Measurements from ENCODE around the gene HOATZ. TPM values are rescaled to one million over a fixed set of nuclear protein-coding genes. Genes with fewer than 3 reads are reported as not detected.

The HOATZ gene
- total and polyA plus RNA-seq, 2 experiments from 2014 or later = not detected

DNA sequence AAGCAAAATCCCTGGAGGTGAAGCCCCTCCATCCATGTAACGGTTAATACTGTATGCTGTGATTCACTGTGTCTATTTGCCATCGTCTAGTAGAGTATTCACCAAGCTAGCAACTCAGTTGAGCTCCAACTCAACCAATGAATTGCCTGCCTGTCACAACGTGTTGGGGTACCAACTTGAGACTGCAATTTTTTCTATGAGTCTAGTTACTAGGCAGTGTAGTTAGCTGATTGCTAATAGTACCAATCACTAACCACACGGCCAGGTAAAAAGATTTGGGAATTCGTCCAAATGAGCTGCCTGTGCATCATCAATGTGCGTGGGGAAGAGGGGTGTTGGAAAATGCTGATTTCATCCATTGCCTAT is 1.4 kb upstream of the HOATZ start:
- Histone ChIP-seq H3K9me3 (ENCODE audit: low read depth) (no peaks in the 10 kb centered on the region), H3K4me1 (ENCODE audit: insufficient read depth) (peaks cover 6% of the 10 kb centered on the region; the same call in 1 of the 2 replicates), H2AFZ (peak overlapping the region; percentile 85), H3K79me2 (ENCODE audit: insufficient read depth) (no peaks in the 10 kb centered on the region), H3K4me2 (ENCODE audit: unreplicated experiment) (peak overlapping the region; percentile 67), H3K27ac (no peak overlapping the region), H3F3A (ENCODE audit: insufficient read depth) (0 out of 2 replicates have a peak, but pooled peaks cover 4% of the 10 kb centered on the region), H4K20me1 (ENCODE audit: insufficient read depth) (no peaks in the 10 kb centered on the region), H3K9me2 (ENCODE audit: insufficient read depth) (no peaks in the 10 kb centered on the region), H3K4me3 (peak overlapping the region; percentile 64), H3K27me3 (replicated peaks; ENCODE audit: insufficient read depth) (no peaks in the 10 kb centered on the region), H3K36me3 (ENCODE audit: low read depth) (no peaks in the 10 kb centered on the region), H3K9ac (peak overlapping the region; percentile 77)
- in situ Hi-C loops (cut with MboI) = no loop called here
- DNase-seq = no peak
- 34 to 40% methylated on average over 6 of the region's 6 CpGs for whole genome bisulfite sequencing, 2 experiments (ENCODE audit: low coverage in 1 of 2, low lambda C conversion rate in 2 of 2, missing lambda C conversion rate in 2 of 2)
- TF ChIP-seq EZH2 (IDR thresholded peaks at IDR 0.05; ENCODE audit: insufficient read depth, poor library complexity, severe bottlenecking) (no peak), EZH2phosphoT487 (IDR thresholded peaks at IDR 0.05; ENCODE audit: insufficient read depth, low read depth) (no peak)

- no peaks in the 10 kb centered on the region for H4K20me1 ChIP-seq (ENCODE audit: insufficient read depth)
- 40 to 58% methylated on average over 2 of the region's 2 CpGs for WGBS, 2 experiments (ENCODE audit: low coverage in 1 of 2, low lambda C conversion rate in 2 of 2, missing lambda C conversion rate in 2 of 2)
- no peak overlapping the region for H3K9ac ChIP-seq
- H3K9me2 ChIP-seq (ENCODE audit: insufficient read depth) = no peaks in the 10 kb centered on the region
- H3K36me3 ChIP-seq (ENCODE audit: low read depth) = no peaks in the 10 kb centered on the region
- H3K4me2 ChIP-seq (ENCODE audit: unreplicated experiment) = no peak overlapping the region
- H3K27me3 ChIP-seq (replicated peaks; ENCODE audit: insufficient read depth) = no peaks in the 10 kb centered on the region
- peaks cover 12% of the 10 kb centered on the region for H3K4me1 ChIP-seq (ENCODE audit: insufficient read depth)
- H3K79me2 ChIP-seq (ENCODE audit: insufficient read depth) = no peaks in the 10 kb centered on the region
- TF ChIP-seq EZH2 (IDR thresholded peaks at IDR 0.05; ENCODE audit: insufficient read depth, poor library complexity, severe bottlenecking) = no peak
- TF ChIP-seq EZH2phosphoT487 (IDR thresholded peaks at IDR 0.05; ENCODE audit: insufficient read depth, low read depth) = no peak
- H3F3A ChIP-seq (ENCODE audit: insufficient read depth) = 0 out of 2 replicates have a peak, but pooled peaks cover 4% of the 10 kb centered on the region
- no peaks in the 10 kb centered on the region for H3K9me3 ChIP-seq (ENCODE audit: low read depth)
- no peak for DNase-seq
- in situ Hi-C loops (cut with MboI) = no loop called here
- no peak overlapping the region for H3K27ac ChIP-seq
- no peak overlapping the region for H2AFZ ChIP-seq
- H3K4me3 ChIP-seq = no peak overlapping the region
Observed at GRCh38 chr11:111515591-111515990, 1.0 kb downstream of the HOATZ start.

GRCh38 chr11:111518668-111519067 is 4.1 kb downstream of the HOATZ start:
- Histone ChIP-seq H3K9me3 (ENCODE audit: low read depth) (no peaks in the 10 kb centered on the region), H3K4me2 (ENCODE audit: unreplicated experiment) (no peak overlapping the region), H4K20me1 (ENCODE audit: insufficient read depth) (no peaks in the 10 kb centered on the region), H3K4me1 (ENCODE audit: insufficient read depth) (peaks cover 18% of the 10 kb centered on the region), H3K4me3 (no peak overlapping the region), H3K36me3 (ENCODE audit: low read depth) (no peaks in the 10 kb centered on the region), H3K27ac (no peak overlapping the region), H3K9ac (no peak overlapping the region), H3F3A (ENCODE audit: insufficient read depth) (peaks cover 10% of the 10 kb centered on the region), H3K27me3 (replicated peaks; ENCODE audit: insufficient read depth) (no peaks in the 10 kb centered on the region), H3K79me2 (ENCODE audit: insufficient read depth) (no peaks in the 10 kb centered on the region), H3K9me2 (ENCODE audit: insufficient read depth) (no peaks in the 10 kb centered on the region), H2AFZ (no peak overlapping the region)
- no peak for DNase-seq
- in situ Hi-C loops (cut with MboI) = no loop called here
- WGBS, 2 experiments (ENCODE audit: low coverage in 1 of 2, low lambda C conversion rate in 2 of 2, missing lambda C conversion rate in 2 of 2) = 92 to 100% methylated on average over 1 of the region's 1 CpG
- TF ChIP-seq EZH2phosphoT487 (IDR thresholded peaks at IDR 0.05; ENCODE audit: insufficient read depth, low read depth) (no peak), EZH2 (IDR thresholded peaks at IDR 0.05; ENCODE audit: insufficient read depth, poor library complexity, severe bottlenecking) (no peak)

DNA sequence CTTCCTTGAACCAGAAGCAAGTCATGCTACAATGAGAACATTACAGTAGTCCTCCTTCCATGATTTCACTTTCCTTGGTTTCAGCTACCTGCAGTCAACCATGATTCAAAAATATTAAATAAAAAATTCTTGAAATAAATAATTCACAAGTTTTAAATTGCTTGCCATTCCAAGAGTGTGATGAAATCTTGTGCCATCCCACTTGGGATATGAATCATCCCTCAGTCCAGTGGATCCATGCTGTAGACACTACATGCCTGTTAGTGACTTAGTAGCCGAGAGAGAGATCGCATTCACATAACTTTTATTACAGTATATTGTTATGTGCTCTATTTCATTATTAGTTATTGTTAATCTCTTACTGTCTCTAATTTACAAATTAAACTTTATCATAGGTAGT is 6.0 kb downstream of the HOATZ start:
- H3K27ac ChIP-seq = peak overlapping the region; percentile 18; the same call in 1 of the 2 replicates
- no peak overlapping the region for H2AFZ ChIP-seq
- H3K9me2 ChIP-seq (ENCODE audit: insufficient read depth) = no peaks in the 10 kb centered on the region
- TF ChIP-seq EZH2phosphoT487 (IDR thresholded peaks at IDR 0.05; ENCODE audit: insufficient read depth, low read depth) = no peak
- no peak for TF ChIP-seq EZH2 (IDR thresholded peaks at IDR 0.05; ENCODE audit: insufficient read depth, poor library complexity, severe bottlenecking)
- peaks cover 18% of the 10 kb centered on the region for H3K4me1 ChIP-seq (ENCODE audit: insufficient read depth)
- H3K4me3 ChIP-seq = no peak overlapping the region
- H3K27me3 ChIP-seq (replicated peaks; ENCODE audit: insufficient read depth) = no peaks in the 10 kb centered on the region
- peak overlapping the region; percentile 16 for H3K4me2 ChIP-seq (ENCODE audit: unreplicated experiment)
- H4K20me1 ChIP-seq (ENCODE audit: insufficient read depth) = no peaks in the 10 kb centered on the region
- H3K9ac ChIP-seq = no peak overlapping the region
- H3K36me3 ChIP-seq (ENCODE audit: low read depth) = no peaks in the 10 kb centered on the region
- DNase-seq = peak; percentile 74
- in situ Hi-C loops (cut with MboI) = no loop called here
- 84 to 85% methylated on average over 2 of the region's 2 CpGs for WGBS, 2 experiments (ENCODE audit: low coverage in 1 of 2, low lambda C conversion rate in 2 of 2, missing lambda C conversion rate in 2 of 2)
- no peaks in the 10 kb centered on the region for H3K79me2 ChIP-seq (ENCODE audit: insufficient read depth)
- peaks cover 7% of the 10 kb centered on the region for H3F3A ChIP-seq (ENCODE audit: insufficient read depth)
- no peaks in the 10 kb centered on the region for H3K9me3 ChIP-seq (ENCODE audit: low read depth)

DNA sequence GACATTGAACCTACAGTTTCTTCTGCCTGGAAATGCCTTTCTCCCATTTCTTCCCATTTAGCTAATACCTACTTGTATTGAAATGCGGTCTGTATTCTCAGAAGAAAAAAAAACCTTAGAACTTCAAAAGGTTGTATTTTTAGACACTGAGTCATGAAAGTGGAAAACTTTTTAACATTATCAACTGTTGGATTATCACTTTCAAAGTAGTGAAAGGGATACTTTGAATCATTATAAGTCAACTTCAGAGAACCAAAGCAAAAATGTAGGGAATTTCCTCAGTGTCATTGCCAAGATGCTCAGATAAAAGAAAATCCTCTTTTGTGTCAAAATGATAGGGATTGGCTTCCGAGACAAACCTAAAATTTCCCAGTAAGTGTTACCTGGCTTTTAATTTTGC is 6.6 kb downstream of the HOATZ start:
- Histone ChIP-seq H3K9me3 (ENCODE audit: low read depth) (no peaks in the 10 kb centered on the region), H3K79me2 (ENCODE audit: insufficient read depth) (no peaks in the 10 kb centered on the region), H3F3A (ENCODE audit: insufficient read depth) (peaks cover 9% of the 10 kb centered on the region), H3K36me3 (ENCODE audit: low read depth) (no peaks in the 10 kb centered on the region), H3K27ac (peak overlapping the region; percentile 18; the same call in 1 of the 2 replicates), H3K4me3 (no peak overlapping the region), H3K9me2 (ENCODE audit: insufficient read depth) (no peaks in the 10 kb centered on the region), H2AFZ (no peak overlapping the region), H3K4me2 (ENCODE audit: unreplicated experiment) (peak overlapping the region; percentile 16), H3K27me3 (replicated peaks; ENCODE audit: insufficient read depth) (no peaks in the 10 kb centered on the region), H3K9ac (no peak overlapping the region), H3K4me1 (ENCODE audit: insufficient read depth) (peaks cover 21% of the 10 kb centered on the region), H4K20me1 (ENCODE audit: insufficient read depth) (no peaks in the 10 kb centered on the region)
- no peak for TF ChIP-seq EZH2 (IDR thresholded peaks at IDR 0.05; ENCODE audit: insufficient read depth, poor library complexity, severe bottlenecking)
- no peak for TF ChIP-seq EZH2phosphoT487 (IDR thresholded peaks at IDR 0.05; ENCODE audit: insufficient read depth, low read depth)
- in situ Hi-C loops (cut with MboI) = no loop called here
- peak; percentile 20 for DNase-seq
- WGBS, 2 experiments (ENCODE audit: low coverage in 1 of 2, low lambda C conversion rate in 2 of 2, missing lambda C conversion rate in 2 of 2) = 73 to 76% methylated on average over 2 of the region's 2 CpGs
